Motor neuron (in vitro differentiated cells): Measurements from ENCODE around the gene SLC15A1. TPM values are rescaled to one million over a fixed set of nuclear protein-coding genes. Genes with fewer than 3 reads are reported as not detected.
"Not testable (repeated sequence)": the region's sequence is repeated elsewhere in the genome, so short reads cannot be mapped to it uniquely, and the experiment has no call there.

Experiments
- ATAC-seq, 8 experiments: fragments of 200-7000 bp; cut with Tn5 transposase; replicated peaks in 6 of 8; 2 replicates each; pipeline ENCODE4 v1.8.0; 2021; ENCODE audit warnings: mild to moderate bottlenecking in 8 of 8, moderate library complexity in 8 of 8
- H3K27ac ChIP-seq, 2 donors: fragments of 250-450 bp; sonication (Bioruptor Pico); 2 replicates each; pipeline ENCODE4 v1.9.0; 2021; ENCODE audit warnings: antibody characterized with exemption in 2 of 2, mild to moderate bottlenecking in 2 of 2, moderate library complexity in 1 of 2
- H3K4me1 ChIP-seq, 2 donors: fragments of 250-450 bp; sonication (Bioruptor Pico); replicated peaks in 1 of 2; 2 replicates each; pipeline ENCODE4 v1.6.1; 2021; ENCODE audit warnings: antibody characterized with exemption in 2 of 2, mild to moderate bottlenecking in 2 of 2, moderate library complexity in 1 of 2
- H3K4me3 ChIP-seq, 5 donors: fragments of 250-450 bp; sonication (Bioruptor Pico); 2 replicates each; pipeline ENCODE4 v1.9.0; 2021; ENCODE audit warnings: antibody characterized with exemption in 5 of 5, mild to moderate bottlenecking in 5 of 5, moderate library complexity in 4 of 5
- WGBS, 10 experiments: fragments of 450-650 bp; shearing (Covaris generic); methylation state at CpG; one replicate each; pipeline ENCODE4 v1.0.0; 2022; 5-methylcytosine and 5-hydroxymethylcytosine counted together
- in situ Hi-C, 9 experiments: fragments of 400-800 bp; cut with MboI; loops; one replicate each; pipeline ENCODE4 v1.15.0; 2021; ENCODE audit warnings: low sequenced_read_pairs in 9 of 9, low pct_unique_long_range_greater_than_20kb in 2 of 9; ENCODE audit not compliant: unreplicated experiment in 9 of 9
- total RNA-seq, 8 experiments: library from RNA; unstranded; fragments of 300-600 nt; gene quantifications; 2 replicates each; pipeline versions ENCODE4 v1.2.3 to v1.2.4, GENCODE V29; 2022

Gene SLC15A1
- total RNA-seq, 8 experiments from 2014 or later: 0.09 to 0.38 (median 0.28) TPM; not detected in 3

DNA sequence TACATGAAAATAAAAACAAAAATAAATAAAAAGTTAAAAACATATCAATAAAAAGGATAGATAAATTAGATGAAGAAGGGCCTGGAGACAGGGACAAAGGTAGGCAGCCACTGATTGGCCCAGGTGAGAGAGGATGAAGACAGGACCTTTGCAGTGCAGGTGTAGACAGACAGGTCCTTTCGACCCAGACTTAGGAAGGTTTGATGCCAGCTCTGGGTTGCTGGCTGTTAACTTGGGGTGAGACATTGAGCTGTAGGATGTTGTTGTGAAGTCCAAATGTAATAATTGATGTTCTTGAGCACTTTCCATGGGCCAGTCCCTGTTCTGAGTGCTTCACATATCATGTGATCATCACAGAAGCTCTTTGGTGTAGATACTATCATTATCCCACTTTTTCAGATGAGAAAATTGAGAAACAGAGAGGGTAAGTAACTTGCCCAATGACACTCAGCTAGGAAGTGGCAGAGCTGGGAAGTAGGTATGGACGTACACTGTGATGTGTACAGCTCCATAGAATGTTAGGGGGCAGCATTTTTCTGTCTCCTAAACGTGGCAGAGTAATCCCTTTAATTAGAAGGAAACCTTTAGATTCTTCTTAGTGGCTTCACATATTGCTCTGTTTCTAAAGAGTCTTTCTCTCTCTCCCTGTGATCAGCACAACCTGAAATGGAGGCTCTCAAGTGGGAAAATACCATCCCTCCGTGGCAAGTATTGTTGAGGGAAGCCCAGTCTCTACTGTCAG lies 99.6 kb downstream of the SLC15A1 start:
- no peak for ATAC-seq
- Histone ChIP-seq H3K27ac (no peak overlapping the region), H3K4me1 (no peaks in the 10 kb centered on the region), H3K4me3 (no peak overlapping the region)
- whole genome bisulfite sequencing, 10 experiments: 0 to 48% (median 25%) methylated on average over 1 to 3 of the region's 4 CpGs; no CpG with 5 or more reads in 1 of the 10 experiments
- in situ Hi-C loops: loop anchor here in 4 of 9 experiments (25.0 kb wide), 3 partner anchors 191 to 791 kb away; no protein-coding TSS in a partner anchor

DNA sequence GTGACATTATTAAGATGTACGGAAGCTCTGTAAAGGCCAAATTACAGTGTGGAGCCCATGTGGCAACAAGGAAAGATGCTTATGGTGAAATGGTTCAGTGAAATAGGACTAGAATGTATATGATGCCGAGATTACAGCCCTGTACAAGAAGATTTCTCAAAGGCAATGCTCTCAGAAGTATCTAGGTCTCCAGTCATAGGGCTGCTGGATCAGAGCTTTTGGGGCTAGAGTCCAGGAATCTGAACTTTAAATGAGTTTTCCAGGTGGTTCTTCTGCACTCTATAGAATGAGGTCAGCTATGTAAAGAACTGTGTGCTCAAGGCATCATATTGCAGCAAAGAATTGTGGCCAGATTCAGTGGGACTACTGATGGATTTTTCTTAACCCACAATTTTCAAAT lies 100.2 kb downstream of the SLC15A1 start:
- WGBS, 10 experiments: 0 to 90% (median 49%) methylated on average over 1 to 2 of the region's 2 CpGs; no CpG with 5 or more reads in 3 of the 10 experiments
- H3K27ac ChIP-seq: no peak overlapping the region
- no peak for ATAC-seq
- in situ Hi-C loops: loop anchor here in 4 of 9 experiments (25.0 kb wide), 3 partner anchors 190 to 790 kb away; no protein-coding TSS in a partner anchor
- no peaks in the 10 kb centered on the region for H3K4me1 ChIP-seq
- no peak overlapping the region for H3K4me3 ChIP-seq

DNA sequence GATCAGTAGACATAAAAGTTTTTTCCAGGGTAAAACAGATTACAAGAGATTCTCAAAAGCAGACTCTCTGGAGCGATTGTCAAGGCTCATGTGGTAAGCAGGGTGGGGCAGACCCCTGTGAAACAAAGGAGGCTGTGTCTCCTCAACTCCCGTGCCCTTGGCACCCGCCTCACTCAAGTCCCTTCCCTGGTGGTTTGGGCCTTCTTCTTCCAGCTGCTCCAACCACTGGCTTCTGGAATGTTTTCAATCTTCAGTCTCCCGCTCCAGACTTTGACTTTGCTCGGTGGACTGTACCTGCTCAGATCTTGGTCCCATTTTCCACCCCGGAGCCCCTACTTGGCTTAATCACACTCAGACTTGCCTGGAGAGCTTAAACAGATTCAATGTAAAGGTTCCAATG lies 100.7 kb downstream of the SLC15A1 start:
- in situ Hi-C loops: loop anchor here in 4 of 9 experiments (25.0 kb wide), 3 partner anchors 189 to 789 kb away; no protein-coding TSS in a partner anchor
- WGBS, 10 experiments: 0 to 100% (median 81%) methylated on average over 1 to 5 of the region's 6 CpGs; no CpG with 5 or more reads in 4 of the 10 experiments

DNA sequence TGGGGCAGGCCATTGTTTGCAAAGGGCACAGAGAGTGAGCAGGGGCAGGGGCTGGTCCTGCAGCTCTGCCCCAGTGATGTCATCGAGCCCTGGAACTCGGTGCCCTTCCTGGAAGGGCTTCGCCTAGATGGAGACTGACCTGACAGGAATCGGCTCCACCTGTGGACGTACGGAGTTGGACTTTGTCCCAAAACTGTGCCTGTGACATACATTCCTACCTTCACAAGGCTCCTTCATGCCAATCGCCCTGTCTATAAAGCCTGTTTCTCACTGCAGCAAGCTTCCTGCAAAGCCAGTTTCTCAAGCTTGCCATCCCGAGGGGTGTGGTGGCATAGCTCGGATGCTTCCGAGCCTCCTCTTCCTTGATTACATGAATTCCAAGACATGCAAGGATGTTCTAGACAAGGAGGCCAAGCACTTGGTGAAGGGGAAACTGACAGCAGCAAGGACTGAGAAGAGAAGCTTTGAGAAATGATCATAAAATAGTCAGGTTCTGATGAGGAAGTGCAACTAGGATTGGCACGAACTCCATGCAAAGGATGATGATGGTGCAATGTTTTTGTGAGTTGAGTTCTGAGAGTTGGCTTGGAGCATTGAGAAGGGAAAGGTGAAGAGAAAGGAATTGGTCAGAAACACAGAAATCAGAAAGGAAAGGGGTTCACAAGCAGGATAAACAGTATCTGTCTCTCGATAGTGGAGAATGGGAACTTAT lies 101.9 kb downstream of the SLC15A1 start:
- ATAC-seq: no peak
- in situ Hi-C loops: loop anchor here in 4 of 9 experiments (25.0 kb wide), 3 partner anchors 188 to 788 kb away; no protein-coding TSS in a partner anchor
- Histone ChIP-seq H3K4me3 (no peak overlapping the region), H3K27ac (no peak overlapping the region), H3K4me1 (no peaks in the 10 kb centered on the region)
- WGBS, 10 experiments: 43 to 100% (median 86%) methylated on average over 1 to 5 of the region's 12 CpGs

More for the DNA sequence above, 100.7 kb downstream of the SLC15A1 start:
- no peak overlapping the region for H3K27ac ChIP-seq
- no peaks in the 10 kb centered on the region for H3K4me1 ChIP-seq
- ATAC-seq: no peak
- H3K4me3 ChIP-seq: no peak overlapping the region

DNA sequence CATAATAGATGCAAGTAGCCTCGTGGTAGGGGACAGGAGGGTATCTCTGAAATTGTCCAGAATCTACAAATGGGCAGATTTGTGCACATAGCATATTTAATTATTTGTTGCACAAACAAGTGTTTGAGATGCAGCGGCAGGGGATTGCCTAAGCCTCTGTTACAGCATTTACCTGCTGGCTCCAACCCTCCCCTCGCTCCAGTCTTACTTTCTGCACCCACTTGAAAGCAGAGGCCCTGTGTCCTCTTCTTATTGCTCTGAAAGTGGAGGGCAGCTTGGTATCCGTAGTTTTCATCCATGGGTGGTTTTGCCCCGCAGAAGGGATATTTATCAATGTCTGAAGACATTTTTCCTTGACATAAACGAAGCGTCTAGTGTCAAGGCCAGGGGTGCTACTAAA lies 102.6 kb downstream of the SLC15A1 start:
- no peak overlapping the region for H3K27ac ChIP-seq
- WGBS, 10 experiments: 14 to 100% (median 91%) methylated on average over 1 to 5 of the region's 7 CpGs; no CpG with 5 or more reads in 2 of the 10 experiments
- in situ Hi-C loops: loop anchor here in 4 of 9 experiments (25.0 kb wide), 3 partner anchors 188 to 788 kb away; no protein-coding TSS in a partner anchor
- H3K4me3 ChIP-seq: no peak overlapping the region
- ATAC-seq: no peak
- no peaks in the 10 kb centered on the region for H3K4me1 ChIP-seq

DNA sequence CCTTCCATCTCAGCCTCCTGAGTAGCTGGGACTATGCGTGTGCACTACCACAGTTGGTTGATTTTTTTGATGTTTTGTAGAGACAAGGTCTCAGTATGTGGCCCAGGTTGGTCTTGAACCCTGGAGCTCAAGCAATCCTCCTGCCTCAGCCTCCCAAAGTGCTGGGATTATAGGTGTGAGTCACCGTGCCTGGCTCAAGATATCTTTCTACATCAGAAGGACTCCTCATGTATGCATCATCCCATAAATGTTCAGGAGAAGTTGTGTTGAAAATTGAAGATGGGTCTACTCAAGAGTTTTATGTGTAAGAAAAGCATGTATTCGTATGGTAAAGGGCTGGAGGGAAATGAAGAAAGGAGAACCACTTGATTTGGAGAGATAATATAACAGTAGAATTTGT lies 103.8 kb downstream of the SLC15A1 start:
- Histone ChIP-seq H3K27ac (no peak overlapping the region), H3K4me1 (no peaks in the 10 kb centered on the region), H3K4me3 (no peak overlapping the region)
- WGBS, 10 experiments: 38 to 100% (median 85%) methylated on average over 1 to 3 of the region's 3 CpGs; no CpG with 5 or more reads in 2 of the 10 experiments
- ATAC-seq: no peak
- in situ Hi-C loops: no loop called here

DNA sequence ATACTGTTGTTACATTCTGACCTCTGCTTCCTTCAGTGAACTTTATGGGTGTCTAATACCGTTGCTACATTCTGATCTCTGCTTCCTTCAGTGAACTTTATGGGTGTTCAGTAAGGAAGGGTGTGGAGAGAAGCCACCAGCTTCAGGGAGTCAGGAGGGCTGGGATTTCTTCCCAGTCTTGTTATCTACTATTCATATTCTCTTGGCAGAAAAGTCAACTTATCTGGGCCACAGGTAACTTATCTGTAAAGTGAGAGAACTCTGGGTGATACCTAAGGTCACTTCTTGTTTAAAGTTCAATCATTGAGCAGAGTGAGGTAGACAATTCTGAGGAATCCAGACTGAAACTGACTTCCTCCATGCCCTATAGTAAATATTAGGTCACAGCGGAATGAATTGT lies 104.3 kb downstream of the SLC15A1 start:
- Histone ChIP-seq H3K4me1 (no peaks in the 10 kb centered on the region), H3K4me3 (no peak overlapping the region), H3K27ac (no peak overlapping the region)
- in situ Hi-C loops: no loop called here
- 29 to 100% (median 92%) methylated on average over 1 to 2 of the region's 2 CpGs; no CpG with 5 or more reads in 1 of the 10 experiments for WGBS, 10 experiments
- ATAC-seq: no peak

DNA sequence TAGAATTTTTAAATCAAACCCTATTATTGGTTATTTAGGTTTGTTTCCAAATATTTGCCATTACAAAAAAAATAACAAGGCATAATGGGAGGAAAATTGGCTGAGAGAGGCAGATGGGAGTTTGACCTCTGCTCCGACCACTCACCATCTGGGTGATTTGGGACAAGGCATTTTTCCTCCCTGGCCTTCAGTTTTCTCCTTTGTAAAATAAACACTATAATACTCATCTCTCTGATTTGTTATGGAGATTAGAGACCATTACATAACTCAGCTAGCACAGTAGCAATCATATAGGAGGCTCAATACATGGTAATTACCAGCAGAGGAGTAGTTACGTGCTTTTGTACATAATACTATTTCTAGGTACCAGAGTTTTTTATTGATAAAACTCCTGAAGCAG lies 105.4 kb downstream of the SLC15A1 start:
- 75 to 100% (median 92%) methylated on average over 1 to 2 of the region's 2 CpGs for WGBS, 10 experiments
- no peak for ATAC-seq
- in situ Hi-C loops: no loop called here
- H3K27ac ChIP-seq: no peak overlapping the region
- H3K4me1 ChIP-seq: no peaks in the 10 kb centered on the region
- H3K4me3 ChIP-seq: no peak overlapping the region

DNA sequence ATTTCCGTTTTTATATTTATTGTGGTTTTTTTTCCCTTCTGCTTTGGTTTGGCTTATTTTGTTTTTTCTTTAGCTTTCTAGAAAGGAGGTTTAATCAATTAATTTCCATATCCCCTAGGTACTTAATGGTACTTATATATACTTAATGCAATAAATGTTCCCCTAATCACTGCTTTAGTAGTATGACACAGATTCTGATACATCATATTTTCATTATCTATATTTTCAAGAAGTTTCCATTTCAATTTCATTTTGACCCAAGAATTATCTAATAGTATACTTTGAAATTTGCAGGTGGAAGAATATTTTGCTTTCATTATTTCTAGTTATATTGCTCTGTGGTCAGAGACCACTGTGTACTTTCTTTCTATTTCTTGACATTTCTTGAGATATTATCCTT lies 109.0 kb downstream of the SLC15A1 start:
- in situ Hi-C loops: no loop called here
- H3K27ac ChIP-seq: no peak overlapping the region
- no peak overlapping the region for H3K4me3 ChIP-seq
- ATAC-seq: no peak
- WGBS, 10 experiments: 0 to 100% (median 69%) methylated on average over 1 of the region's 1 CpG
- no peaks in the 10 kb centered on the region for H3K4me1 ChIP-seq

DNA sequence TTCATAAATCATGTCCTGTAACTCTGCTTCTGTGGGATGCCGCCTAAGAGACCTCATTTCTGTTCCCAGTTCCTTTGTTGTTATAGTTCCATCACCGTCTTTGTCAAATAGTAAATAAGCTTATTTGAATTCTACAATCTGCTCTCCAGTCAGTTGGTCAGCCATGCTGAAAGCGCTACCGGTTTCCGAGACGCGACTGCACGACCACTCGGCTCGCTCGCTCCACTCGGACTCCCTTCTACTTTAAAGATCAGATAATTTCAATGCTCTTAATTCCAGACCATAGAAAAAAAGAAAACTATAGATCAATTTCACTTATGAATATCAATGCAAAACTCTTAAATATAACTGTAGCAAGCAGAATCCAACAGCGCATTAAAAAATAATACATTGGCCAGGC lies 111.4 kb downstream of the SLC15A1 start:
- WGBS, 10 experiments: 57 to 92% (median 80%) methylated on average over 1 to 13 of the region's 13 CpGs
- no peak for ATAC-seq
- Histone ChIP-seq H3K27ac (no peak overlapping the region), H3K4me1 (no peaks in the 10 kb centered on the region), H3K4me3 (no peak overlapping the region)
- in situ Hi-C loops: no loop called here

DNA sequence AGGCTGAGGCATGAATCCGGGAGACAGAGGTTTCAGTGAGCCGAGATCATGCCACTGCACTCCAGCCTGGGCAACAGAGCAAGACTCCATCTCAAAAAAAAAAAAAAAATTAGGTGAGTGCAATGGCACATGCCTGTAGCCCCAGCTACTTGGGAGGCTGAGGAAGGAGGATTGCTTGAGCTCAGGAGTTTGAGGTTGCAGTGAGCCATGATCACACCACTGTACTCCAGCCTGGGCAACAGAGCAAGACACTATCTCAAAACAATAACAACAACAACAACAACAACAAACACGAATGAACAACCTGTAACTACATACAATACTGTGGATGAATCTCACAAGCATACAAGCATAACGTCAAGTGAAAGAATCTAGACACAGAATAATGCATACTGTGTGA lies 112.7 kb downstream of the SLC15A1 start:
- H3K27ac ChIP-seq, ATAC-seq, H3K4me1 ChIP-seq, H3K4me3 ChIP-seq, in situ Hi-C loops: not testable (repeated sequence)
- 43 to 100% (median 88%) methylated on average over 1 to 4 of the region's 4 CpGs for WGBS, 10 experiments

DNA sequence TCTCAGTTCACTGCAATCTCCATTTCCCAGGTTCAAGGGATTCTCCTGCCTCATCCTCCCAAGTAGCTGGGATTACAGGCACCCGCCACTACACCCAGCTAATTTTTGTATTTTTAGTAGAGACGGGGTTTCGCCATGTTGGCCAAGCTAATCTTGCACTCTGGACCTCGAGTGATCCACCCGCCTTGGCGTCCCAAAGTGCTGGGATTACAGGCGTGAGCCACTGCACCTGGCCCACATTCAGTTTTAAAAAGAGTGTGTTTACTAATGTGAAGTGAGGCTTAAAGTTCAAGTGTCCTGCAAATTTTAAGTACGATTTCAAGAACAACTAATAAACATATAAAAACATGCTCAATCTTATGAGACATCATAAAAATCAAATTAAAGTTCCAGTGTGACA lies 114.1 kb downstream of the SLC15A1 start:
- ATAC-seq, H3K27ac ChIP-seq, in situ Hi-C loops, H3K4me1 ChIP-seq, H3K4me3 ChIP-seq: not testable (repeated sequence)
- 57 to 100% (median 83%) methylated on average over 1 to 6 of the region's 8 CpGs; no CpG with 5 or more reads in 3 of the 10 experiments for WGBS, 10 experiments
